Ovary (tissue), 9 donors: ENCODE results near the gene SLC25A4. TPM values are rescaled to one million over a fixed set of nuclear protein-coding genes. Genes with fewer than 3 reads are reported as not detected.

Experiments
- polyA plus RNA-seq, 2 donors: library from polyadenylated mRNA; stranded (reverse); fragments of 200-250 nt in 1 of 2; fragments of 350-450 nt in 1 of 2; fragmentation: Illumina TruSeq in 1 of 2; extraction: RNeasy Lipid Tissue Mini Kit (QIAGEN cat#74804) in 1 of 2; gene quantifications; one replicate each; pipeline ENCODE4 v1.2.3, GENCODE V29; 2013 to 2014
- total RNA-seq, 7 donors: library from RNA; depleted of rRNA in 2 of 7; stranded (reverse); fragments of >200 nt in 2 of 7; fragmentation: NEBNext Ultra II Directional in 3 of 7; extraction: Animal tissue kit (Norgen Biotek cat#: 25700) in 3 of 7; gene quantifications; one replicate each; pipeline versions ENCODE4 v1.1.0 to v1.2.4, GENCODE V29; 2016 to 2023
- donor health status: DM: no; HTN: no; CAD: no; lungs with moderate emphysema.
- donor health status: DM: no; HTN: no; CAD: no.
- donor health status: Bipolar disorder and iron deficiency.
- donor health status: DM: yes; HTN: yes; CAD: no.
- donor health status: DM: no; HTN: no; CAD: no.
- donor health status: DM: yes; HTN: yes; CAD: no.

The SLC25A4 gene
- total and polyA plus RNA-seq, 9 donors: 18.8 to 35.6 (median 23.2) TPM

Other genes with a start within 250 kb of the SLC25A4 start
- gene HELT, start 124.8 kb upstream of the SLC25A4 start, total RNA-seq: not detected
- not detected for gene HELT, start 124.8 kb upstream of the SLC25A4 start, polyA plus RNA-seq
- 10 to 100 TPM; 28.8 to 57.6 (median 46.7) TPM for gene CFAP97, start 60.7 kb downstream of the SLC25A4 start, total RNA-seq
- 10 to 100 TPM; 14.1 to 29.5 TPM for gene CFAP97, start 60.7 kb downstream of the SLC25A4 start, polyA plus RNA-seq
- gene SNX25, start 66.3 kb downstream of the SLC25A4 start, total RNA-seq: 10 to 100 TPM; 14.1 to 28.4 (median 19.8) TPM
- gene SNX25, start 66.3 kb downstream of the SLC25A4 start, polyA plus RNA-seq: 10 to 100 TPM in 1 of 2 donors, 1 to 10 TPM in 1; 7.9 to 11.6 TPM